Small intestine (tissue), 7 donors: ENCODE measurements around the gene DIS3L2. TPM values are rescaled to one million over a fixed set of nuclear protein-coding genes. Genes with fewer than 3 reads are reported as not detected.
"Not testable (repeated sequence)": the region's sequence is repeated elsewhere in the genome, so short reads cannot be mapped to it uniquely, and the experiment has no call there.

Experiments
- DNase-seq, 2 donors: peaks; one replicate each; pipeline versions ENCODE4 v3.0.0 to v3.0.0-alpha.2; 2013
- FAIRE-seq: peaks from 2 replicates; lab custom pipeline; 2012; peaks lifted over from hg19 to GRCh38; lab: Jason Lieb, UNC
- H3K27ac ChIP-seq, 3 donors: one replicate each; pipeline ENCODE4 v1.5.1; 2013; ENCODE audit warnings: low read length in 2 of 3, mild to moderate bottlenecking in 2 of 3, control low read depth in 1 of 3, inconsistent platforms in 1 of 3, low read depth in 1 of 3, moderate library complexity in 1 of 3
- H3K27me3 ChIP-seq, 3 donors: one replicate each; pipeline ENCODE4 v1.6.1; 2013; ENCODE audit warnings: low read length in 3 of 3, inconsistent platforms in 1 of 3; ENCODE audit not compliant: control insufficient read depth in 3 of 3, insufficient read depth in 3 of 3
- H3K36me3 ChIP-seq, 3 donors: one replicate each; pipeline ENCODE4 v1.6.1; 2013; ENCODE audit warnings: low read length in 3 of 3, inconsistent platforms in 1 of 3, low read depth in 1 of 3, mild to moderate bottlenecking in 1 of 3, moderate library complexity in 1 of 3; ENCODE audit not compliant: control insufficient read depth in 3 of 3, insufficient read depth in 2 of 3
- H3K4me1 ChIP-seq, 3 donors: one replicate each; pipeline ENCODE4 v1.6.1; 2013; ENCODE audit warnings: low read length in 2 of 3, inconsistent platforms in 1 of 3, low read depth in 1 of 3, mild to moderate bottlenecking in 1 of 3, moderate library complexity in 1 of 3; ENCODE audit not compliant: control insufficient read depth in 3 of 3, insufficient read depth in 2 of 3
- H3K4me3 ChIP-seq, 3 donors: one replicate each; pipeline ENCODE4 v1.5.1; 2013; ENCODE audit warnings: low read length in 3 of 3, control low read depth in 1 of 3, inconsistent platforms in 1 of 3, low read depth in 1 of 3, mild to moderate bottlenecking in 1 of 3, moderate library complexity in 1 of 3
- H3K9me3 ChIP-seq, 2 donors: one replicate each; pipeline ENCODE4 v1.6.1; 2013; ENCODE audit warnings: low read depth in 1 of 2, low read length in 1 of 2; ENCODE audit not compliant: control insufficient read depth in 2 of 2, insufficient read depth in 1 of 2
- WGBS, 3 donors: extraction: QIAGEN DNeasy Blood & Tissue Kit; methylation state at CpG; one replicate each; pipeline ENCODE4 v1.1.7; 2013; 5-methylcytosine and 5-hydroxymethylcytosine counted together
- polyA plus RNA-seq, 4 donors: library from polyadenylated mRNA; stranded (reverse) in 3 of 4; unstranded in 1 of 4; fragments of 200-250 nt in 3 of 4; fragments of 120-200 nt in 1 of 4; gene quantifications; one replicate each; pipeline versions ENCODE4 v1.2.1 to v1.2.3, GENCODE V29; 2013
- donor health status: healthy with polysubstance abuse.
- donor health status: control.
- donor health status: control.
- donor health status: Bipolar disorder and iron deficiency.
- donor health status: healthy.

Gene DIS3L2
- polyA plus RNA-seq, 4 donors: 8.3 to 22.1 (median 11.8) TPM

DNA sequence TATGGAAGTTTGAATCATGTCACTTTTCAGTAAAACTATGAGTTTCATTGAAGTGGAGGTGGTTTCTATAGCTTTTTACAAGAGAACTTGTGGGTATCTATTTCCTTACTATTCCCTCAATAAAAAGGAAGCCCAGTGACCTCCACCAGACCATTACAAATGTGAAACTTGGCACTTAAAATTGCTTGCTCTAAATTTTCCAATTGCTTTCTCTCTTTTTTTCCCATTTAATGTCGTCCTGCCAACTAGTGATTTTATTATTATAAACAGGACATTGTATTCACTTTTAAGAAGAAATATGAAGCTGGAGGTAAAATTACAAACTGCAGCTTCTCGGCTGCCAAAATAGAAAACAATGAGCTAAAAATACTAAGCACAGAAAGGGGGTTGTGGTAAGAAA lies 208.9 kb downstream of the DIS3L2 start:
- WGBS, 3 donors: 49 to 81% (median 78%) methylated on average over 2 of the region's 2 CpGs
- peaks cover 0 to 7% (median 2%) of the 10 kb centered on the region in 3 donors for H3K36me3 ChIP-seq
- no peak overlapping the region for H3K27ac ChIP-seq
- FAIRE-seq: no peak
- no peaks in the 10 kb centered on the region for H3K27me3 ChIP-seq
- no peak overlapping the region for H3K4me3 ChIP-seq
- DNase-seq: no peak
- H3K9me3 ChIP-seq: no peaks in the 10 kb centered on the region
- no peaks in the 10 kb centered on the region for H3K4me1 ChIP-seq

DNA sequence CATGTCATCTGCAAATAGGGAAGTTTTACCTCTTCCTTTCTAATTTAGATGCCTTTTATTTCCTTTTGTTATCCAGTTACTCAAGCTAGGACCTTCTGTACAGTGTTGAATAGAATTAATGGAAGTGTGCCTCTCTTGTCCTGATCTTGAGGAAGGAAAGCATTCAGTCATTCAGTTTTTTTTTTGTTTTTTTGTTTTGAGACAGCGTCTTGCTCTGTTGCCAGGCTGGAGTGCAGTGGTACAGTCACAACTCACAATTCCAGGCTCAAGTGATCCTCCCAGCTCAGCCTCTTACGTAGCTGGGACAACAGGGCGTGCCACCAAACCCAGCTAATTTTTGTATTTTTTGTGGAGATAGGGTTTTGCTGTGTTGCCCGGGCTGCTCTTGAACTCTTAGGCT lies 213.1 kb downstream of the DIS3L2 start:
- Histone ChIP-seq H3K36me3 (peaks cover 0 to 2% (median 0%) of the 10 kb centered on the region in 3 donors), H3K4me1 (no peaks in the 10 kb centered on the region), H3K4me3 (no peak overlapping the region), H3K9me3 (no peaks in the 10 kb centered on the region), H3K27me3 (no peaks in the 10 kb centered on the region), H3K27ac (no peak overlapping the region)
- FAIRE-seq (no peak), DNase-seq (no peak)
- 85 to 94% (median 92%) methylated on average over 4 of the region's 4 CpGs for WGBS, 3 donors

GRCh38 chr2:232176587-232176986 lies 215.1 kb downstream of the DIS3L2 start:
- WGBS, 3 donors: 94 to 100% (median 99%) methylated on average over 3 to 4 of the region's 5 CpGs
- H3K27me3 ChIP-seq, H3K36me3 ChIP-seq, H3K4me1 ChIP-seq, DNase-seq, FAIRE-seq, H3K4me3 ChIP-seq, H3K27ac ChIP-seq, H3K9me3 ChIP-seq: not testable (repeated sequence)

GRCh38 chr2:232183279-232183678 lies 221.8 kb downstream of the DIS3L2 start:
- DNase-seq: no peak
- H3K4me1 ChIP-seq: no peaks in the 10 kb centered on the region
- H3K9me3 ChIP-seq: no peaks in the 10 kb centered on the region
- H3K36me3 ChIP-seq: peaks cover 0 to 2% (median 2%) of the 10 kb centered on the region in 3 donors
- FAIRE-seq: no peak
- 87 to 96% (median 87%) methylated on average over 2 of the region's 2 CpGs for WGBS, 3 donors
- no peak overlapping the region for H3K4me3 ChIP-seq
- H3K27me3 ChIP-seq: no peaks in the 10 kb centered on the region
- no peak overlapping the region for H3K27ac ChIP-seq

- Histone ChIP-seq H3K27ac (no peak overlapping the region), H3K4me1 (no peaks in the 10 kb centered on the region), H3K9me3 (no peaks in the 10 kb centered on the region), H3K4me3 (no peak overlapping the region), H3K36me3 (peaks cover 0 to 2% (median 2%) of the 10 kb centered on the region in 3 donors), H3K27me3 (no peaks in the 10 kb centered on the region)
- DNase-seq (no peak), FAIRE-seq (no peak)
- WGBS, 3 donors: 95 to 98% (median 98%) methylated on average over 6 of the region's 6 CpGs
These were observed 222.8 kb downstream of the DIS3L2 start for GRCh38 chr2:232184346-232184745.

GRCh38 chr2:232190796-232191195 lies 229.3 kb downstream of the DIS3L2 start:
- Histone ChIP-seq H3K4me3 (no peak overlapping the region), H3K27me3 (no peaks in the 10 kb centered on the region), H3K9me3 (peaks cover 0 to 12% of the 10 kb centered on the region in 2 donors), H3K27ac (no peak overlapping the region), H3K36me3 (peaks cover 0 to 8% (median 0%) of the 10 kb centered on the region in 3 donors), H3K4me1 (no peaks in the 10 kb centered on the region)
- DNase-seq: no peak
- no peak for FAIRE-seq
- WGBS, 3 donors: 91 to 96% (median 92%) methylated on average over 2 of the region's 2 CpGs

DNA sequence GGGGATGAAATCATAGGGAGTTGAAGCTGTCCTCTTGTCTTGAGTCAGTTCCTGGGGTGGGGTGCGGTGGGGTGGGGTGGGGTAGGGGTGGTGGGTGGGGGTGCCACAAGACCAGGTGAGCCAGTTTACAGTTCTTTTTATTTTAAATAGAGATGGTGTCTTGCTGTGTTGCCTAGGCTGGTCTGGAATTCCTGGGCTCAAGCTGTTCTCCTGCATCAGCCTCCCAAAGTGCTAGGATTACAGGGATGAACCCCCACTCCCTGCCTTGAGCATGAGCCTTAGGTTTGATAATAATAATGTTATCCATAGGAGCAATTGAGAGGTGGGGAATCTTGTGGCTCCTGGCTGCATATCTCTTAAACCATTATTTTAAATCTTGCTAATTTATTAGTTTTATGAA lies 234.0 kb downstream of the DIS3L2 start:
- 91 to 100% (median 93%) methylated on average over 1 of the region's 1 CpG for WGBS, 3 donors
- no peak overlapping the region for H3K4me3 ChIP-seq
- peaks cover 0 to 12% of the 10 kb centered on the region in 2 donors for H3K9me3 ChIP-seq
- no peaks in the 10 kb centered on the region for H3K4me1 ChIP-seq
- DNase-seq (no peak), FAIRE-seq (no peak)
- no peak overlapping the region for H3K27ac ChIP-seq
- H3K27me3 ChIP-seq: no peaks in the 10 kb centered on the region
- peaks cover 0 to 8% (median 5%) of the 10 kb centered on the region in 3 donors for H3K36me3 ChIP-seq

GRCh38 chr2:232196802-232197201 lies 235.3 kb downstream of the DIS3L2 start:
- H3K27ac ChIP-seq: no peak overlapping the region
- H3K36me3 ChIP-seq: peaks cover 0 to 8% (median 5%) of the 10 kb centered on the region in 3 donors
- no peaks in the 10 kb centered on the region for H3K4me1 ChIP-seq
- DNase-seq (no peak), FAIRE-seq (no peak)
- H3K4me3 ChIP-seq: no peak overlapping the region
- peaks cover 0 to 12% of the 10 kb centered on the region in 2 donors for H3K9me3 ChIP-seq
- H3K27me3 ChIP-seq: no peaks in the 10 kb centered on the region

DNA sequence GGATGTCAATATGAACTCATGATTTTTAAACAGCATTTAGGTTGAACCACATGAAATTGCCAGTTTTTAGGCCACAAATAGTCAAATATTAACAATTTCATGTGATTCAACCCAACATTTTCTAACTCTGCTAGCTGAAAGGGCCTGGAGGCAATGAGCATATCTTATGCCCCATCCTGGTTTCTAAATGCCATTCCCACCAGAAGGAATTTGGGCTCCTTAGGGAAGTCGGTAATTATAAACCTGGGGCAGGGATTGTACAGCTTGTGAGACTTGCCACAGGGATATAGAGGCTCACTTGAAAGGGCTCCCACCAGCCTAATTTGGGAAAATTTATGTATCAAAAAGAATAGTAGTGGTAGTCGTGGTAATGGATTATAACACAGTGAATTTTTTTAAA lies 238.7 kb downstream of the DIS3L2 start:
- Histone ChIP-seq H3K27me3 (no peaks in the 10 kb centered on the region), H3K9me3 (peaks cover 0 to 5% of the 10 kb centered on the region in 2 donors), H3K4me1 (no peaks in the 10 kb centered on the region), H3K36me3 (peaks cover 0 to 5% (median 3%) of the 10 kb centered on the region in 3 donors), H3K4me3 (no peak overlapping the region), H3K27ac (no peak overlapping the region)
- WGBS, 3 donors: 97 to 99% (median 97%) methylated on average over 2 of the region's 2 CpGs
- DNase-seq (no peak), FAIRE-seq (no peak)
